GM12864 (cell line): ENCODE measurements around the gene ST14.

Experiments
- DNase-seq: peaks from one replicate; pipeline ENCODE4 v3.0.0-alpha.2; 2011; ENCODE audit warnings: low read depth
- H3K4me3 ChIP-seq: 2 replicates; pipeline ENCODE4 v1.5.1; 2011; ENCODE audit warnings: mild to moderate bottlenecking, low read depth, low read length, control low read depth
- CTCF ChIP-seq: IDR thresholded peaks from 2 replicates; pipeline ENCODE4 v1.5.1; 2011; ENCODE audit warnings: low read depth, mild to moderate bottlenecking, moderate library complexity, low read length, control low read depth, inconsistent platforms; ENCODE audit errors: missing control alignments

ST14 gene

GRCh38 chr11:130124096-130124495 is 35.5 kb upstream of the ST14 start:
- no peak for TF ChIP-seq CTCF
- no peak for DNase-seq
- no peak overlapping the region for H3K4me3 ChIP-seq

- TF ChIP-seq CTCF, result no peak
- DNase-seq, result no peak
- H3K4me3 ChIP-seq, result no peak overlapping the region
Observed at GRCh38 chr11:130125638-130126037, 33.9 kb upstream of the ST14 start.

GRCh38 chr11:130126516-130126915 is 33.1 kb upstream of the ST14 start:
- no peak for TF ChIP-seq CTCF
- no peak overlapping the region for H3K4me3 ChIP-seq
- DNase-seq, result no peak

- no peak for DNase-seq
- H3K4me3 ChIP-seq, result no peak overlapping the region
- no peak for TF ChIP-seq CTCF
Observed at GRCh38 chr11:130127509-130127908, 32.1 kb upstream of the ST14 start.

GRCh38 chr11:130128626-130129025 is 31.0 kb upstream of the ST14 start:
- no peak overlapping the region for H3K4me3 ChIP-seq
- TF ChIP-seq CTCF, result no peak
- no peak for DNase-seq

- no peak for TF ChIP-seq CTCF
- no peak for DNase-seq
- H3K4me3 ChIP-seq, result no peak overlapping the region
Observed at GRCh38 chr11:130129922-130130321, 29.7 kb upstream of the ST14 start.

GRCh38 chr11:130131961-130132850 is 27.4 kb upstream of the ST14 start:
- H3K4me3 ChIP-seq, result no peak overlapping the region
- no peak for DNase-seq
- peak; percentile 84 for TF ChIP-seq CTCF
